Stimulated activated CD4-positive, alpha-beta T cell treated with anti-CD3 and anti-CD28 coated beads, Interleukin-4, amount 100 ng/mL, for 48 hours (primary cell): Measurements from ENCODE around the gene CHML.

Source experiments
- DNase-seq, 2 donors: peaks; one replicate each; pipeline ENCODE4 v3.0.0-alpha.2; 2020; ENCODE audit warnings: low read depth in 2 of 2

Gene CHML

GRCh38 chr1:241646201-241646600 is 6.0 kb upstream of the CHML start:
- DNase-seq = no peak

DNA sequence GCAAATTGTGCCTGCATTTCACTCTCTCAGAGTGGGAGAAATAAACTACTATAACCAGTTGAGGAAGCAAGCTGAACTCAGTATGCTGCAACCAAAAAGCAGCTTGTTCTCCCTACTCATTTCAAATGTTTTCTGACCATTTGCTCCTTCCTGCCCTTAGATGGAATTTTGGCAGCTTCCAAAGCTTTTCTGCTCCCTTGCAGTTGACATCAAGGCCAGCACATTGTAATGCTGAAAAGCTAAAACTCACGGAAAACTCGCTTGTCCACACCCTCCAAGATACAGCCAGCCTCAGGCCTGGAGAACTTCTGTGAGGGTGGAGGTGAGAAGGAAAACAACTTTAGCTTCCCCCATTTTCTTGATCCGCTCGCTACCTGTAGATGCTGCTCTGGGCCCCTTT is 5.0 kb upstream of the CHML start:
- DNase-seq = no peak

- no peak for DNase-seq
Measured at GRCh38 chr1:241644259-241644658, 4.1 kb upstream of the CHML start.

DNA sequence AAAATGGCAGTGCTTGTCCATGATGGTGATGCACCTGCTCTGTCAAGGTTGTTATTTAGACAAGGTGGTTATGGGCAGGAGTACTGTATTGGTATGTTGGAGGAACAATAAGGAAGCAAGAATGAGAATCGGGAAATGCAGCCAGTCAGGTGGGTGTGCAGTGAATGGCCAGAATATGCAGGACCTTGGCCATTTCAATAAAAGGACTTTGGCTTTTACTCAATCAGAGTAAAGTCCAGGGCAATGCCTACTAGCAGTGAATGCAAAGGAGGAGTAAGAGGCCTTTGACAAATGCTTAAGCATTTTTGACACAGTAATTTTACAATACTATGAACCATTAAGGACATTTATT is 2.4 kb upstream of the CHML start:
- DNase-seq = no peak

DNA sequence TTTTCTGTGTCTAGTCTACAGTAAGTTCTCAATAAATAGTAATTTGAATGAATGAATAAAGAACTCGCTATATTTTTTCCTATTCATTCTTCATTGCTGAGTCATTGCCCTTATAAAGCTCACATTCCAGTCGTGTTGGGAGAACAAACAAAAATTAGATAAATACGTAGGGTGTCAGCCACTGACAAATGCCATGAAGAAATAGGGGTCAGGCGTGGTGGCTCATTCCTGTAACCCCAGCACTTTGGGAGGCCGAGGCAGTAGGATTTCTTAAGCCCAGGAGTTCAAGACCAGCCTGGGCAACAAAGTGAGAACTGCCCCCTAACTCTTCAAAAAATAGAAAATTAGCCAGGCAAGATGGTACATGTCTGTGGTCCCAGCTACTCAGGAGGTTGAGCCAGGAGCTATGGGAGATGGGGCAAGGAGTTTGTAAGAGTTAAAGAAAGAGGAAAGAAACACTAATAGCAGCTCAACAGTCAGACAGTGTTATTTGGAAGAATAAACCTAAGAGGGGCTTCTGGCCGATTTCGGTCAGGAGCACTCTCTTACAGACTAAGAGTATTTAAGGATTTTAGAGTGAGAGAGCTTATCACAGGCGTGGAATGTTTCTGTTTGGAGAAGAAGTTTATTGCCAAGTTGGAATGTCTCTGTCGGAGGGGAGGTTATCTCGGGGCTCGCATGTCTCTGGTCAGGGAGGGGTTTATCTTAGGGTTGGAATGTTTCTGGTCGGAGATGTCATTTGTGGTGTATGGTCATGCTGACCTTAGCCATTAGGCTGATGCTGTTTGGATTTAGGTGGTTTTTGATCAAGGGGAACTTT is 1.8 kb upstream of the CHML start:
- DNase-seq = no peak

GRCh38 chr1:241640867-241641622 is 876 bp upstream of the CHML start:
- DNase-seq = no peak

DNA sequence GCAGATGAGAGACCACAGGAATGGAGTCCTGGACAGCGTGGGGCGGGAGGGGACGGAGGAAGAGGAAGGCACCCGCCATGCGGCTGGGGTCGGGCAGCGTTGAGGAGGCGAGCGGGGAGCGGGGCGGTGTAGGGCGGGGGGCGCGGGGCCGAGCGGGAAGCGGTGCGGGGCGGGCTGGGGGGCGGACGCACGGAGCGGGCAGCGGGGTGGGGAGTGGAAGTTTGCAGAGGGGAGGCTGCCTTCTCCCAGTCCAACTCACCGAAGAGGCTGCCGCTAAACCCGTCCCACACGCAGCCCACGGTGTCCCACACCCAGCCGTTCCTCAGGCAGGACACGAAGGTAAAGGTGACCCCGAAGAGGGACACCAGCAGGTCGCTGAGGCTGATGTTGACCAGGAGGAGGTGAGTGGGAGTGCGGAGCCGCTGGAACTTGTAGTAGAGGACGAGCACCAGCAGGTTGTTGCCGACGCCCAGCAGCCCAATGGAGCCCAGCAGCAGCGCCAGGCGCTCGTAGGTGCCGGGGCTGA is 483 bp downstream of the CHML start:
- DNase-seq = peak; percentile 6 to 30

DNA sequence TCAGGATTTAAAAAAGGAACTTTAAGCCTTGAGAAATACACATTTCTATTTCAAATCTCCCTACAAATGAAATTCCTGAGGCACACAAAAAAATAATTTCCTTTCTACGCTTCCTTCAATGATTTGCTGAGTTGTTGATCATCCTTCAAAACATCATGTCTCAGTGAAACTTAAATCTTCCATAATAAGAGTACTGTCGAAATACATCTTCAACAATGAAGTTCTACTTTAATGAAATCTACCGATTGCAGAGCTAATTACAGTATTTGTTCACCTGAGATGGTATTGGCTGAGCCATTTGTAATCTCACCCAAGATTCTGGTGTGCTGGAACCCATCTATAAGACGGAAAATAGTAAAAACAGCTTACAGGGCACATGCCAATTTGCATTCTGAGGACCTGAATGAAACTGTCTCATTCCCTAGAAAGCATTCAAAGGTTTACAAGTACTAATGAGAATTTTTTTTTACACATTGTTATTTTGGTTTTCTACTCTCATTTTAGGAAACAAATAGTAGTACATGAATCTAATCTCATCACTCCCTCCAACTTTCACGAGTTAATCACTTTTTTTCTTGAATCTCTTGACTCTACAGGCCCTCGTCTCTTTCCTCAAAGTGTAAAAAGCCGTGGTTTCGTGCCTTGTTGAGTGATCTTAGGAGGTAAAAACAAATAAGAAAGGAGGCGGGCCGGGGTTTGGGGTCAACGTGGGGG is 1.1 kb downstream of the CHML start:
- no peak for DNase-seq

DNA sequence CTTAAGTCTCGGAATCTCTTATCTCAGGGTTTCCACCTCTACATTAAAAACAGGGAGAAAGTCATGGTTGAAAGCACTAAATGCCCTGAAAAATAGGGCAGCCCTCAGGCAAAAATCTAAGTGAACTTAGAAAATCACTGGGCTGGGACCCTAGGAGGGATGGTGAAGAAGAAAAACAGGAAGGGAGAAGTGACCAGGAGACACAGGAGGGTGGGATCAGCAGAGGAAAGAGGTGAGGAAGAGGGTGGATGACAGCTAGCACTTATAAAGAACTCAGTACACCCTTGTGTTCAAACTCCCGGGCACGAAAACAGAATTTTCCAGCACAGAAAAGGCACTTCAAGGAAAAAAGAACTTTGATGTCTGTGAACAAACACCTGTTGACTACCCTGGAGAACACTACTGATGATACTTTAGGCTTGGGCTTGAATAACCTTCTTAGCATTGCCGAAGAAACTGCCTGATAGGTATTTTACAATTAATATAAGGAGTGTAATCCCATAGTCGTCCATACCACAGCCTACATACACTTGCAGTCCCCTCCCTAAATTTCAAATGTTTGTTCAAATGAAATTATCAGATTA is 2.0 kb downstream of the CHML start:
- no peak for DNase-seq

DNA sequence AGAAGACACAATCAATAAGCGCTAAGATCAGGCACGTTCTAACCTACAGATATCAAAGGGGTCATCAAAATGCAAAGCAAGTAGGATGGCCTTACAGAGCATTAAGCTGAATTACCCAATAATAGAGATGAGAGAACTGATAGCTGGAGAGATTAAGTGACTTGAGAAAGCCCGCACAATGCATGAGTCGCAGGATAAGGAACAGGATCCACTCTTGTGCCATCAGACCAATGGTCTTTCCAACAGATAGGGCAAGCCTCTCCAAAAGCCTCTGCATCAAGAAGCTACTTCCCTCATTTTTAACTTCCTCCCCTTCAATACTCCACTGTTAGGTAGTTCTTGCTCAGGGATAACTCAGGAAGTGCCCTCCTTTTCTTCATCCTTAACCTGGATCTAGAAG is 2.6 kb downstream of the CHML start:
- DNase-seq = no peak

DNA sequence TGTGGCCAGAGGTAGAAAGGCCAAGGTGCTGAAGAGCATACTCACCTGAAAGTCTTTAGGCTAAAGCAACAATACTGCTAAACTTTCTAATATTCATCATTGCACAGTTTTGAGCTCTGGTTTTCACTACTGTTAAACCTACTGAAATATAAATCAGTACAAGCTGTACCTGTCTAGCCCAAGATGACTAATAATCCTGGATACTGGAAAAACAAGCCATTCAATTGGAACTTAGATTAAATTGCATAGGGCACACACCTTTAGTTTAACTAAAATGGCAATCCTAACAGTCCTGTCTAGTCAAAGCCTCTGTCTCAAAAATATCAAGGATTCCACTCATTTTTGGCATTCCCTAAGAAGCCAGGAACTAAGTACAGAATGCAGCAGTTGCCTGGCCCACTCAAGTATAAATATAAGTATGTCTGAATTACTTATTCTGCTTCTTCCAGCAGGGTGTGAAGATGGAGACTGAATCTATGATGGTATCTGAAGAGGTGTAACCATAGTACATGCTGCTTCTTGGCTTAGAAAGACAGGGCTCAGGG is 3.1 kb downstream of the CHML start:
- DNase-seq = no peak

DNA sequence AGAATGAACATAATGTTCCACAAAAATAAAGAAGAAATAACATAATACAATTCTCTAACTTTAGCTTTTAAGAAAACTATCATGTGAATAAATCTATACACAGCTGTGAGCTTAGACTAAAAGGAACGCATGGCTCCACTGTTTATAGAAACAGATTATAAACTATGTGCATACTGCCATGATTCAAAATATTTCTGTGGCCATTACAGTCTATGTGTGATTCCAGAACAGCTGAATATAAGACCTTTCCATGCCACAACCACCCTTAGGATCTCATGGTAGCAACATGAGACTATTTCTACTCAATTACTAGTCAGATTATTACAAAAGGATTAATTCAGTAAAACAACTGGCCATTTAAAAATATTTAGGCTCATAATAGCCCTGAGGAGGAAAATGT is 3.9 kb downstream of the CHML start:
- DNase-seq = no peak

DNA sequence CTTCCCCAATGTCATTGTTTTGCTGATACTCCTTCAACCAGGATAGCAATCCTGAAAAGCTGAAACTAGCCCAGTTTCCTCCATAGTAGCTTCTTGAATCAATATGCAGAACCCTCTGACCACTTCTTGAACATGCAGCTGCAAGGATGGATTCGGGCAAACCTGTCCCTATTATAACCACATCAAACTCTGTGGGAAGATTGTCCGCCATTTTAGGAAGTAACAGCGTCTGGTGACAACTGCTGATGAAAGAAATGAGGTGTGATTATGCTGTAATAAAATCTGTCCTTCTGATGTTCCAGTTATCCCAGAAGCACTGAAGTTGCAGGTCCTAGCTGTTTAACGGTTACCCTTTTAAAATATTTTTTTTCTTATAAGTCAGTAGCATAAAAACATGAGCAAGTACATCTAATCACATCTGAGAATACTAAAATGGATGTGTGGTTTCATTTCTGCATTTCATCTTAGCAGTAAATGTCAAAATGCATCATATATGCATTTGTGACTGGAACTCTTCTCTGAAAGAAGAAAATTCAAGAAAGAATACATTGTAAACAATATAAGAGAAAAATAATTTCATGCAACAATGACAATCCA is 4.5 kb downstream of the CHML start:
- DNase-seq = no peak

DNA sequence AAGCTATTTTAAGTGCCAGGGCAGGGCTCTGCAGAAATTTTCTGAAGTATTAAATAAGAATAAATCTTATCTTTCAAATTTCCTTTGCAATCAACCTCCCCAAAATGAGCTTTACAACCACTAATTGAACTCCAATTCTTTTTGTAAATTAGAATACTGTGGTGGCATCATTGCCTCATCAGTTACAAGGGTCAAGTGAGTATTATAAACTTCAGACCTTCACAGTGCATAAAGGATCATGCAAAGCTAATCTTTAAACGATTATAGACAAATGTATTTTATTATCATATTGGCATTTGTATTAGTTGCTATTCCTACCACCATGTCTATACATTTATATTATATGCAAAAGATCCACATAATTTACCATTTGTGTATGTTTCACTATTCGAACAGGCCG is 7.2 kb downstream of the CHML start:
- no peak for DNase-seq

GRCh38 chr1:241631674-241632073 is 8.5 kb downstream of the CHML start:
- no peak for DNase-seq

DNA sequence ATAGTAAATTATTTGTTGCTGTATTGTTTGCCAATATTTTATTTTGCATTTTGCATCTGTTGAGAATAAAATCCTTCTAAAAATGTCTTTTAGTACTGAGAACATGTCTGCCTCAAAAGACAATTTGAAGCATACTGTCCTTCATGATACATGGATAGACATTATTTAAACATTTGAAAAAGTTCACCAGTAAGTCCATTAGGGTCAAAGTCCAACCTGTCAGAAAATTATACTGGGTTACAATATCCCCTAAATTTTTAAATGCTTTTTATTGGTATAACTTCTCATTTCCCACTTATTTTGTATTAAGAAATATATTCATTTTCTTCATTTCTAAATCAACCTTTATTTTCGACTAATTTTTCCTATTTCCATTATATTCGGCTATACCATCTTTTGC is 9.3 kb downstream of the CHML start:
- DNase-seq = no peak

DNA sequence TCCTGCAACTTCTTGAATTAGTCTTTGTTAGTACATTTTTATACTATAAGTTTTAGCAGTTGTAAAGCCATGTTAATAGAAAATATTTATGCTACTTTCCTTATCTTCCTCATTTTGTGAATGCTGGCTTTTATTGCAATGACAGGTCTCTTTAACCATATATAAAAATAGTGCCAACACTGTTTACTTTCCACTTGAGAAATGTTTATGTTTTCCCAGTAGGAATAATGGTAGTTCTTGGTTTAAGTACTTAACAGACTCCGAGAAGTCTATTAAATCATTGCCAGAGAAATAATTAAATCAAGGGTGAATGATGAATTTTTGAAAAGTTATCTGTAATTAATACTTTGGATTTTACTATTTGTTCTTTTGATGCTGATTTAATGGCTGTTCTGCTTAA is 9.7 kb downstream of the CHML start:
- DNase-seq = no peak

DNA sequence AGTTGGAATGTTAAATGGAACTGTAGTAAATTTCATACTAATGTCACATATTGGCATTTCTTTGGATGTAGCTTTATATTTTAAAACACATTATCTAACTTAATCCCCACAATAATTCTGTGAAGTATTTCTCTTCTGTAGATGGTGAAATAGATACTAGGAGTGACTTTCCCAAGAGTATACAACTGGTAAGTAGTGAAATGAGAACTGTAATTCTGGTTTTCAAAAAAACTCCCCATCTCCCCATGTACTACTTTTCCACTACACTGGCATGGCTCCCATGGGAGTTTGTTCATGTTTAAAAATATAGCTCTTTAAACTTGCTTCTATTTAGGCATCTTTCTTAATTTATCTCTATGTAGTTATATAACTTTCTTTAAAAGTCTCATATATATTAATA is 10.2 kb downstream of the CHML start:
- DNase-seq = no peak

DNA sequence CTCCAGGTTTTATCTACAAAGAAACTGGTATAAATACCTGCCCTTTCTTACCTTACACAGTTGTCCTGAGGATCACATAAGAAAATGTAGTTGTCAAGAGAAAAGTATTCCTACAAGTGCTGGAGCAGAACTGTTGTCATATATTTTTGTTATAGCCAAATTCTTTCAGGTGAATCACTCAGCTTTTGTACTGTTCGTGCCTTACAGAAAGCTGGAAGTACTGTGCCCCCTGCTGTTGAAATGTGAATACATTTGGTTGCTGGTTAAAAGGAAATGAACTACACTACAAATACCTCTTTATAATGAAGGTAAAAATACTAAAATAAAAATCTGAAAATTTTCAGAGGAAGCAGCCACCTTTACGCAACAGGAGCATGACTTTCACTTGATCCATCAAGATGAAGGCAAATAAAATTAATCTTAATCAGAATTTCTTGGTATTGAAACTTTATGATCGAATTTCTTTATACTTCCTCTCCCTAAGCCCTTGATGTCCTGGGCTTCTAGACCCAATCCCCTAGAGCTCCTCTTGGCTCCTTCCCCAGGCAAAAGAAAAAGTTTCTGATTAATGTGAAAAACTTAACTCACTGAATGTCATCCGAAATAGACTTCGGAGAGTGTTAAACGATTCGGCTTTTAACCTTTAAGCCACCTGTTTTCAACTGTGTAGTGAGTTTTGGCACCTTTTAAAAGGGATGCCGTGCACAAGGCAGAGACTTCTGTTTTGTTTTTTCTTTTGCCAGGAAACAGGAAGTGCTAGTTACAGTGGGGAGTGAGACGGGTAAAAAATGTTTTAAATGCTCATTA is 12.5 kb downstream of the CHML start:
- DNase-seq = peak in 1 of 2 donors; percentile 25

DNA sequence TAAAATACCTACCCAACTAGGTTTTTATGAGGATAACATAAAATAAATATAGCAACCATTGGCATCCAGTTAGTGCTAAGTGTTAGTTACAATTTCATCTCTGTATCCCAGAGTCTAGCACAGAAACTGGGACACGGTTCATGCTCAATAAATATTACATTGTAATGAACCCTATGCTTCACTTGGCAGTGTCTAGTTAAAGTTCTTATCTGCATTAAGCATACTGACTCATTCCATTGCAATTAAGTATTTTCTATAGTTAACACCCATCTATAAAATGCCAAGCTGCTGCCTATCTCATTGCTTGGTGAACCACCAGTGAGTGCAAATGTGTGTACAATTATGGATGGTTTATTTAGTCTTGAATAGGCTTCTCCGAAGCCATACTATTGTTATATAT is 15.2 kb downstream of the CHML start:
- DNase-seq = no peak

- DNase-seq = no peak
Measured at GRCh38 chr1:241622669-241623068, 17.5 kb downstream of the CHML start.
